WTC11 (cell line): ENCODE results near the gene SELENON. TPM values are rescaled to one million over a fixed set of nuclear protein-coding genes. Genes with fewer than 3 reads are reported as not detected.

Experiments
- ATAC-seq: fragments of 200-7000 bp; cut with Tn5 transposase; 2 replicates; pipeline ENCODE4 v1.10.0; 2021; ENCODE audit warnings: mild to moderate bottlenecking, moderate library complexity
- CTCF ChIA-PET: fragments of 300-600 bp; sonication (Branson Sonifier 250); formaldehyde crosslinking; loops from one replicate; lab custom pipeline; 2021; ENCODE audit warnings: antibody characterized with exemption; lab: Charles Lee
- POLR2A ChIA-PET: fragments of 350-600 bp; sonication (Branson Sonifier 250); formaldehyde crosslinking; loops from one replicate; lab custom pipeline; 2021; ENCODE audit warnings: antibody characterized with exemption; lab: Charles Lee
- DNase-seq: peaks from one replicate; pipeline ENCODE4 v3.0.0; 2021; ENCODE audit warnings: low spot score
- H3K27ac Mint-ChIP-seq: 2 replicates; pipeline ENCODE4 v1.8.0; 2021; ENCODE audit warnings: mixed read lengths
- H3K27me3 Mint-ChIP-seq: 2 replicates; pipeline ENCODE4 v1.8.0; 2021; ENCODE audit warnings: low read depth, mild to moderate bottlenecking, moderate library complexity, mixed read lengths
- H3K36me3 Mint-ChIP-seq: 2 replicates; pipeline ENCODE4 v1.8.0; 2021; ENCODE audit warnings: mixed read lengths
- H3K4me1 Mint-ChIP-seq: 2 replicates; pipeline ENCODE4 v1.8.0; 2022; ENCODE audit warnings: mixed read lengths
- H3K4me3 Mint-ChIP-seq: 2 replicates; pipeline ENCODE4 v1.8.0; 2021; ENCODE audit warnings: mild to moderate bottlenecking, moderate library complexity, mixed read lengths
- H3K9me3 Mint-ChIP-seq: 2 replicates; pipeline ENCODE4 v1.8.0; 2021; ENCODE audit warnings: mixed read lengths
- E2F4 ChIP-seq: sonication (generic); formaldehyde crosslinking; IDR thresholded peaks from 2 replicates; pipeline ENCODE4 v1.8.1; 2022; ENCODE audit warnings: low read depth, mild to moderate bottlenecking, moderate library complexity, missing genetic modification reagents, borderline replicate concordance
- ELF4 ChIP-seq: sonication (generic); formaldehyde crosslinking; IDR thresholded peaks from 2 replicates; pipeline ENCODE4 v1.8.1; 2022; ENCODE audit warnings: low read depth, mild to moderate bottlenecking, moderate library complexity, missing genetic modification reagents
- ETV6 ChIP-seq: sonication (generic); formaldehyde crosslinking; IDR thresholded peaks from 2 replicates; pipeline ENCODE4 v1.8.1; 2022; ENCODE audit warnings: mild to moderate bottlenecking, missing genetic modification reagents
- FOXK1 ChIP-seq: sonication (generic); formaldehyde crosslinking; IDR thresholded peaks from 2 replicates; pipeline ENCODE4 v1.8.0; 2022; ENCODE audit warnings: mild to moderate bottlenecking, moderate library complexity, missing genetic modification reagents
- FOXP1 ChIP-seq: sonication (generic); formaldehyde crosslinking; IDR thresholded peaks from 2 replicates; pipeline ENCODE4 v1.8.0; 2022; ENCODE audit warnings: missing genetic modification reagents, mild to moderate bottlenecking, moderate library complexity, borderline replicate concordance
- FOXP4 ChIP-seq: sonication (generic); formaldehyde crosslinking; IDR thresholded peaks from 2 replicates; pipeline ENCODE4 v1.8.0; 2022; ENCODE audit warnings: mild to moderate bottlenecking, missing genetic modification reagents
- GABPB1 ChIP-seq: sonication (generic); formaldehyde crosslinking; IDR thresholded peaks from 2 replicates; pipeline ENCODE4 v1.8.1; 2023; ENCODE audit warnings: mild to moderate bottlenecking, missing genetic modification reagents
- GTF2I ChIP-seq: fragments of 250-450 bp; sonication (Bioruptor Pico); conservative IDR thresholded peaks from 2 replicates; pipeline ENCODE4 v1.4.0; 2021; ENCODE audit warnings: mild to moderate bottlenecking
- HMGA2 ChIP-seq: fragments of 250-450 bp; sonication (Bioruptor Pico); IDR thresholded peaks from 2 replicates; pipeline ENCODE4 v1.4.0; 2021; ENCODE audit warnings: mild to moderate bottlenecking, moderate library complexity
- JAZF1 ChIP-seq: fragments of 250-450 bp; sonication (Bioruptor Pico); IDR thresholded peaks from 2 replicates; pipeline ENCODE4 v1.9.0; 2021; ENCODE audit warnings: moderate library complexity, mild to moderate bottlenecking, inconsistent platforms
- KAT7 ChIP-seq: sonication (generic); formaldehyde crosslinking; IDR thresholded peaks from 2 replicates; pipeline ENCODE4 v1.8.1; 2023; ENCODE audit warnings: missing genetic modification reagents, mild to moderate bottlenecking, borderline replicate concordance
- MLX ChIP-seq: sonication (generic); formaldehyde crosslinking; IDR thresholded peaks from 2 replicates; pipeline ENCODE4 v1.8.1; 2023; ENCODE audit warnings: mild to moderate bottlenecking, missing genetic modification reagents, moderate library complexity
- NFATC4 ChIP-seq: fragments of 250-450 bp; sonication (Bioruptor Pico); IDR thresholded peaks from 2 replicates; pipeline ENCODE4 v1.9.0; 2021; ENCODE audit warnings: mild to moderate bottlenecking
- PRDM15 ChIP-seq: sonication (generic); formaldehyde crosslinking; IDR thresholded peaks from 2 replicates; pipeline ENCODE4 v1.8.0; 2022; ENCODE audit warnings: missing genetic modification reagents
- SOX15 ChIP-seq: fragments of 250-450 bp; sonication (Bioruptor Pico); IDR thresholded peaks from 2 replicates; pipeline ENCODE4 v1.9.0; 2021; ENCODE audit warnings: mild to moderate bottlenecking
- TEAD1 ChIP-seq: sonication (generic); formaldehyde crosslinking; IDR thresholded peaks from 2 replicates; pipeline ENCODE4 v1.8.0; 2022; ENCODE audit warnings: mild to moderate bottlenecking, missing genetic modification reagents
- USF1 ChIP-seq: sonication (generic); formaldehyde crosslinking; IDR thresholded peaks from 2 replicates; pipeline ENCODE4 v1.8.0; 2022; ENCODE audit warnings: mild to moderate bottlenecking, missing genetic modification reagents
- USF2 ChIP-seq: sonication (generic); formaldehyde crosslinking; IDR thresholded peaks from 2 replicates; pipeline ENCODE4 v1.8.1; 2023; ENCODE audit warnings: mild to moderate bottlenecking, missing genetic modification reagents, moderate library complexity
- ZBTB43 ChIP-seq: sonication (generic); formaldehyde crosslinking; IDR thresholded peaks from 2 replicates; pipeline ENCODE4 v1.8.1; 2023; ENCODE audit warnings: mild to moderate bottlenecking, missing genetic modification reagents
- ZNF232 ChIP-seq: sonication (generic); formaldehyde crosslinking; IDR thresholded peaks from 2 replicates; pipeline ENCODE4 v1.8.0; 2022; ENCODE audit warnings: mild to moderate bottlenecking, missing genetic modification reagents
- ZNF281 ChIP-seq: sonication (generic); formaldehyde crosslinking; IDR thresholded peaks from 2 replicates; pipeline ENCODE4 v1.8.0; 2023; ENCODE audit warnings: mild to moderate bottlenecking, missing genetic modification reagents
- ZNF416 ChIP-seq: fragments of 250-450 bp; sonication (Bioruptor Pico); IDR thresholded peaks from 2 replicates; pipeline ENCODE4 v1.9.0; 2021; ENCODE audit warnings: mild to moderate bottlenecking, inconsistent platforms
- total RNA-seq: library from RNA; stranded (reverse); gene quantifications from 3 replicates; pipeline ENCODE4 v1.2.3, GENCODE V29; 2021

SELENON gene
- total RNA-seq, 1 experiment from 2014 or later: 80.2 TPM

GRCh38 chr1:25760122-25760719 lies 39.8 kb upstream of the SELENON start:
- DNase-seq (no peak), ATAC-seq (no peak)
- Mint-ChIP-seq H3K27ac (no peak overlapping the region), H3K4me1 (peaks cover 29% of the 10 kb centered on the region), H3K27me3 (no peaks in the 10 kb centered on the region), H3K9me3 (no peaks in the 10 kb centered on the region), H3K4me3 (no peak overlapping the region), H3K36me3 (no peaks in the 10 kb centered on the region)
- POLR2A ChIA-PET: no interaction called here
- TF ChIP-seq TEAD1 (CRISPR knock-in tag) (no peak), GTF2I (no peak), E2F4 (CRISPR knock-in tag) (no peak), ZNF281 (no peak), ZBTB43 (CRISPR knock-in tag) (no peak), HMGA2 (CRISPR knock-in tag) (no peak), KAT7 (no peak), MLX (CRISPR knock-in tag) (no peak)
- CTCF ChIA-PET: interaction anchor here (0.8 to 3.9 kb wide), 8 partner anchors 16 to 242 kb away, joined by 3 to 20 read pairs (median 10); no protein-coding TSS in a partner anchor

GRCh38 chr1:25760871-25761270 lies 39.1 kb upstream of the SELENON start:
- H3K9me3 Mint-ChIP-seq: no peaks in the 10 kb centered on the region
- ChIA-PET CTCF (interaction anchor here (3.2 to 3.9 kb wide), 2 partner anchors 37 to 142 kb away, joined by 12 to 20 read pairs; no protein-coding TSS in a partner anchor), POLR2A (no interaction called here)
- H3K36me3 Mint-ChIP-seq: no peaks in the 10 kb centered on the region
- H3K4me1 Mint-ChIP-seq: peaks cover 34% of the 10 kb centered on the region
- no peak overlapping the region for H3K4me3 Mint-ChIP-seq
- H3K27ac Mint-ChIP-seq: no peak overlapping the region
- DNase-seq: no peak
- no peak for ATAC-seq
- H3K27me3 Mint-ChIP-seq: no peaks in the 10 kb centered on the region
- TF ChIP-seq ZNF416 (CRISPR knock-in tag) (no peak), NFATC4 (CRISPR knock-in tag) (no peak), FOXP4 (CRISPR knock-in tag) (no peak), ZNF232 (no peak), ETV6 (CRISPR knock-in tag) (no peak), USF2 (no peak), GABPB1 (no peak), JAZF1 (no peak), USF1 (CRISPR knock-in tag) (no peak), SOX15 (no peak), FOXP1 (CRISPR knock-in tag) (no peak), KAT7 (no peak), PRDM15 (no peak), ELF4 (CRISPR knock-in tag) (no peak), FOXK1 (no peak), GTF2I (no peak)
